NCI-H2029 (cell line): ENCODE measurements around the gene EPHX1.
"Not testable (repeated sequence)": the region's sequence is repeated elsewhere in the genome, so short reads cannot be mapped to it uniquely, and the experiment has no call there.

Experiments used
- DNase-seq: peaks from one replicate; lab custom pipeline; 2025; lab: John Stamatoyannopoulos, UW

Gene EPHX1

DNA sequence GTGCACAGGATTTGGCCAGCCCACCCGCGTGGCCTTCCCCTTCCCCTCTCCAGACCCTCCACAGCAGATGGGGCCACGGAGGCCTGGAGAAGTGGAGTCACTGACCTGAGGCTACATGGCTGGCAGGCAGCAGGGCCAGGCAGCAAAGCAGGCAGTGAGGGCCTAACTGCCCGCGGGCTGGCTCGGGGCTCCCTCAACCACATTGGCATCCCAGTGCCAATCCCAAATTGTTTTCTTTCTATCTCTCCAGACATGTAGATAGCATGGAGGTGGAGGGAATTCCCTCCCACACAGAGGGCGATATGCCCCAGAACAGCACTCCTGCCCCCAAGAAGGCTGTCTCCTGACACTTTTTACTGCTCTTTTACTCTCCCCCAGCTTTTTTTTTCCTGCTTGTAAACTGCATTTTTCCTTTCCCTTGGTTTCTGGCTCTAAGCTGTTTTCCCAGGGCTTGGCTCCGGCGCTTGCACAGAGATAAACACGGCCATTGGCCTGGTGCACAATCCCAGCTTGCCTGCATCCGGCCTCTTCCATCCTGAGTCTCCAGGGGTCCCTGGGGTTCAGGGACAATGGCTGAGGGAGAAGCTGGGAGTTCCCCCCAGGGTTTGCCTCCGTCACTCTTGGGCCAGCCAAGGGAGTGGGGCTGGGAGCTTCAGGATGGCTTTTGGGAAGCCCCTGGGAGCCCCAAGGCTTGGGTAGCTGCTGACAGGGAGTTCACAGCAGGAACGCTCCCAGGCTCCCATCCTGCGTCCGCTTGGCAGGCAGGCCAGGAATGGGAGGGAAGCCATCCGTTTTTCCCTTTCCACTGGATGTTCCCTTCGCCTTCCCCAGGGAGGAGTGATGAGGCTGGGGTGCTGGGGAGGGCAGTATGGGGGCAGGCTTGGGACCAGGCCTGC lies 7.0 kb downstream of the EPHX1 start:
- DNase-seq: no peak

DNA sequence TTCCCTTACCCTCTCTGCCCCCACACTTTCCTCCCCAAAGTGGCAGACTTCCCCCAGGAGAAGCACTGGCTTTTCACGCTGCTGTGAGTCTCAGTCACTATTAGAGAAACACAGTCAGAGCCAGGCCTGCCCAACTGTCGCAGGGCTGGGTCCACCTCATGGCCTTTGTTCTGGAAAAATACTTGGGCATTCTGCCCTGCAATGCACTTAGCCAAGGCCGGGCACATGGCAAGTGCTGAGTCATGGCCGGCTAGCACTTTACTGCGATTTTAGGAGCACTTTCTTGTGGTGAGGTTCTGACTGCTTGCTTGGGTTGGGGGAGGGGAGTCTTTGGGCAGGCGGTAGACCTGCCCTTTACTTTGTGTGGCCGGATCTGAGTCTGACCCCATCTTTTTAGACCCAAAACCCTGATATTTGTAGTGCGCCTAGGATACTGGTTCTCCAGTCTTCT lies 7.7 kb downstream of the EPHX1 start:
- peak; percentile 52 for DNase-seq

DNA sequence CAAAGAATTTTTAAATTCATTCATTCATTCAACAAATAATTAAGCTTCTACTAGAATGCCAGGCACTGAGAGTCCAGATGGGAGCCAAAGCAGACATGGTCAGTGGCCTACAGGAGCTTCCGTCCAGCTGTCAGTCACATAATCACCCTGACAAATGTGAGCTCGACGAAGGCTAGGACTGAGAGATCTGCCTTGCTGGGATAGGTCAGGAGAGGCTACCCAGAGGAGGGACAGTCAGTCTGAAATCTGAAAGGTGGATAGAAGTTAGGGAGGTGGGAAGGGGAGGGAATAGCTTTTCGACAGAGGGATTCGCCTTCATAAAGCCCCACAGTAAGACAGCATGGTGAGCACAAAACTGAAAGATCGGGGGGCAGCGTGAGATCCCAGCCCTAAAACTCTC lies 8.3 kb downstream of the EPHX1 start:
- no peak for DNase-seq

DNA sequence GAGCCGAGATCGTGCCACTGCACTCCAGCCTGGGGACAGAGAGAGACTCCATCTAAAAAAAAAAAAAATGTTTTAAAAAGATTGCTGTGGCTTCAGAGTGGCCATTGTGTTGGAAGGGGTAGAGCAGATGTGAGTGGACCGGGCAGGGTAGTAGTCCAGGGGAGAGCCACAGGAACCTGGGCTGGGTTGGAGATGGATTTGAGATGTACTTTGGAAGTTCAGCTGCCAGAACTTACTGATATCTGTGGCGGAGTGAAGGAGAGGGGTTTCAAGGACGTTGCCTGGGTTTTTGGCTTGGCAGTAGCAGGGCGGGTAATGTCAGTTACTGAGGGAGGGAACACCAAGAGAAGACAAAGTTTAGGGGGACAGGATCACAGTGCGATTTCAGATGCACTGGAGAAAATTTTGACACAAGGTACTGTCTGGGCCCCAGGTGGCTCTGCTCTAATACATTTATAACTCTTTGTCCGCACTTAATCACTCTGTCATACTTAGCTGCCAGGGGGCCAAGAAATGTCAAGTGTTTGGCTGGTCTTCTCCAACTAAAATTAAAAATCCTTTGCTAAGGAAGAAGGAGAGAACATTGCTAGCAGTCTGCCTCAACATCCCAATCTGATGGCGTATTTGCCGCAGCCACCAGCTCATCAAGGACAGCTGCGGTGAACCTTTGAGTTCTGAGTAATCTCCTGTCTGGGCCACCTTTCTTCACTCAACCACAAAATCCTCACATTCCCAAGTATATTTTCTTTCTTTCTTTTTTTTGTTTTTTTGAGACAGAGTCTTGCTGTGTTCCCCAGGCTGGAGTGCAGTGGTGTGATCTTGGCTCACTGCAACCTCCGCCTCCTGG lies 9.6 kb downstream of the EPHX1 start:
- DNase-seq: no peak

DNA sequence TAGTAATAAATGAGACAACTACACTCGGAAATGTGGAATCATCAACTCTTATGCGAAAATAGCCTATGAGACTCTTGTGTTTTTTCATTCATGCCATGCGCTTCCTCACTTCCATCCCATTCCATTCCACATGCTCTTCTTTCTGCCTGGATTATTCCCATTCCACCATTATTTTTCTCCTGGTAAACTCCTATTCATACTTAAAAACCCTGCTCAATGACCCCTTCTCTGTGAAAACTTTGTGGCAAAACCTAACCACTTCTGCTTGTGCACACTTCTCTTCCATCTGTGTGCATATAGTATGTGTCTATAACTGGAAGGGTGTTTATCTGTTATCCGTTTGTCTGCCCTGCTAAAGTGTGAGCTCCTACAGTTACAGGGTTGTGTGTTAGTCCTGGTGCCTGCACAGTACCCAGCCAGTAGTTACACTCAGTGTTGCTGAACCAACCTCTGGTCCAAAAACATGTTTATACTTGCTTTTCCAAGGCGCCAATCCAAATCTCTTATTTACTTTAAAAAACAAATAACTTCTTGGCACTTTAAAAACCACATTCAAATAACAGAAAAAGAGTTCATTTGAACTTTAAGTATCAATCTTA lies 10.7 kb downstream of the EPHX1 start:
- DNase-seq: no peak

DNA sequence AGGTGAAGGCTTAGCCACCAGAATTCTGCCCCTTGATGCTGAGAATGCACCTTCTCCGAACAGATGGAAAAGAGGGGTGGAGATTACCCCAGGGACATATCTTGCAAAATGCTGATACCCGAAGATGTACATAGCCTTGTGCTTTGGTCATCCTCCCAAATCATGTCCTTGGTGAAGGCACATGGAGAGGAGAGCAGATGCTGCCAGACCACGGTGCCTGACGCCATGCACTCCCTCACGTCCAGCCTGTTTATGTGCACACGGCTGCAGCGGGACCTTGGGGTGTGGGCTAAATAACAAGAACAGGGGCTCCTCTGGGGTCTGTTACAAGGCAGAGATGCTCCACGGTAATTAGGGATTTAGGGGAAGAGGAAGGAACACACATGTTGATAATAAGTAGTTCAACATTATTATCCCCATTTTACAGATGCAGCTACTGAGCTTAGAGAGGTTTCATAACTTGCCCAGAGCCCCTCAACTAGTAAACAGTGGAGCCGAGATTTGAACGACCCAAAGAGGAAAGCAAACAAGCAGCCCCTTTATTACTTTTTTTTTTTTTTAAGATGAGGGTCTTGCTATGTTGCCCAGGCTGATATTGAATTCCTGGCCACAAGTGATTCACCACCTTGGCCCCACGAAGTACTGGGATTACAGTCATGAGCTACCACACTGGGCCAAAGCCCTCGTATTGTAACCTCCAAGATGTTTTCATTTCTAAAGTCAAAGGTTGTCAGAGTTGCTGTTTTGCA lies 12.9 kb downstream of the EPHX1 start:
- no peak for DNase-seq

DNA sequence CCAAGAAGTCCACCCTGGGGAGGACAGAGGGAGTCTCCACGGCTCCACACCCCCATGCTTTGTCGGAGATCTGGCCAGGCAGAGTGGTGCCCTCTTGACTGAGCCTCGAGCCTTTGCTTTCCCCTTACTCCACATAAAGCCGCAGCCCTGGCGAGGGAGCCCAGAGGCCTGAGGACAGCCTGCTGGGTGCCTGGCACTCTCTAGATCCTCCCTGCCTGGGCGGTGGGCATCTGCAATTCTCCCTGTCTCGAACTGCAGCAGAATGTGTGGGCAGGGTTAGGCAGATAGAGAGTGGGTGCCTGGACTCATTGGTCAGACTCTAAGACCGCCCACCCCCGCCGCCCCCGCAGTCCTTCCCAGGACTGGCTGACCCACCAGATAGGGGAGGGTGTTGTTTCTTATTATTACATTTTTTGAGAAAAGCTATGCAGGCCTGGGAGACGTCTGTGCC lies 13.9 kb downstream of the EPHX1 start:
- DNase-seq: no peak

DNA sequence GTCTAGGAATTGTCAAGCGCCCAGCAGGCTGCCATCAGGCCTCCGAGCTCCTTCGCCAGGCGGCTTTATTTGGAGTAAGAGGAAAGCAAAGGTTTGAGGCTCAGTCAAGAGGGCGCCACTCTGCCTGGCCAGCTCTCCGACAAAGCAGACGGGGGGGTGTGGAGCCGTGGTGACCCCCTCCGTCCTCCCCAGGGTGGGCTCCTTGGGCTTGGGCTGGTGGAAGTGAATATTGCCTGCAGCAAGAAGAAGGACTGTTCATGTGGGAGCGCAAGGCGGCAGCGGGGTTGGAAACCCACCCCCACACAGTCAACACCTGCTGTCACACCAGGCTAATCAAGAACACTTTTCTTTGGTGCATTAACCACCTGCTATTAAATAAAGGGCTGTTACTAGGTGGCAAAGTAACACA lies 14.6 kb downstream of the EPHX1 start:
- peak; percentile 61 for DNase-seq

DNA sequence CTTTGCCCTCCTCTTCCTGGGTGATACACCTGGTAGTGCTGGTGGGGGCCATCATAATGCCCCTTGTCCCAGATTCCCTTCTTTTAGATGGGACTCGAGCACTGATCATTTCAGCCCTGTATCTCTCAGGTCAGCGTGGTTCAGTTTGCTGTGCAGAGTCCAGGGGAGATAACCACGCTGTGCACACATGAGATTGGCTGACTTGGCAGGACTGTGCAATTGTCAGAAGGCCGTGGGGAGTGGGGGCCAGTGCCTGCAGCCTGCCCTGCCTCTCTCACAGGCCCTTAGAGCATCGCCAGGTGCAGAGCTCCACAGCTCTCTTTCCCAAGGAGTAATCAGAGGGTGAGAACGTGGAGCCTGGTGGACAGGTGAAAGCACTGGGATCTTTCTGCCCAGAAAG lies 15.2 kb downstream of the EPHX1 start:
- DNase-seq: peak; percentile 63

DNA sequence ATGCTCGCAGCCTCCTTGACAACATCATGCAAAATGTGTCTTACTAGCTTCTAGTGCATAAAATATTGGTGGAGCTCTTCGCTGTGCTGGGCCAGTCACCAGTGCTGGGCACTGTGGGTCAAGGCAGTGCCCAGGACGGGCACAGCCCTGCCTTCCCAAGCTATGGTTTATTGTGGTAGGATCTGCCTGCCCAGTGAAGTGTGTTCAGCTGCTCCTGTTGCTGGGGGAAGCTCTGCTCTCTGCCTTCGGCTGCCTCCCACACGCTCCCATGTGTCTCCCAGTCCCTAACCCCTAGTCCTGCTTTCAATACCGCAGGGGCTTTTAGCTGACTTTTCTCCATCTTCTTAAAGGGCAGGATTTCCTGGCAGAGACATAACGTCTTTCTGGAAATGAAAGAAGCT lies 15.7 kb downstream of the EPHX1 start:
- no peak for DNase-seq

DNA sequence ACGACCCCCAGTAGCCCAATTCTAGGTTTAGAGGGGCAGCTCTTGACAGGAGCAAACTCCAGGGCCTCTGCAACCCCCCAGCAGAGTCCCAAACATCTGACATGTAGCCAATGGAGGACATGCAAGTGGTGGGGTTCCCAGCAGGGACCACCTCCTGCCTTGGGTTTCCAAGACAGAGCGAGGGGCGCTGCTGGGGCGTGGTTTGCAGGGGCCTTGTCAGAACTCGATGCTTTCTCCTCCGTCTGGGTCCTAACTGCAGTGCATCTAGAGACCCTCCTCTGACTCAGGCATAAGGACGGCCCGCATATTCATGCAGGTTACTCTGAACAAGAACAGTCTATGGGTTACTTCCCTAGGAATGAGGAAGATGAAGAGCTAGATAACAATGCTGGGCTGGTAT lies 17.2 kb downstream of the EPHX1 start:
- no peak for DNase-seq

DNA sequence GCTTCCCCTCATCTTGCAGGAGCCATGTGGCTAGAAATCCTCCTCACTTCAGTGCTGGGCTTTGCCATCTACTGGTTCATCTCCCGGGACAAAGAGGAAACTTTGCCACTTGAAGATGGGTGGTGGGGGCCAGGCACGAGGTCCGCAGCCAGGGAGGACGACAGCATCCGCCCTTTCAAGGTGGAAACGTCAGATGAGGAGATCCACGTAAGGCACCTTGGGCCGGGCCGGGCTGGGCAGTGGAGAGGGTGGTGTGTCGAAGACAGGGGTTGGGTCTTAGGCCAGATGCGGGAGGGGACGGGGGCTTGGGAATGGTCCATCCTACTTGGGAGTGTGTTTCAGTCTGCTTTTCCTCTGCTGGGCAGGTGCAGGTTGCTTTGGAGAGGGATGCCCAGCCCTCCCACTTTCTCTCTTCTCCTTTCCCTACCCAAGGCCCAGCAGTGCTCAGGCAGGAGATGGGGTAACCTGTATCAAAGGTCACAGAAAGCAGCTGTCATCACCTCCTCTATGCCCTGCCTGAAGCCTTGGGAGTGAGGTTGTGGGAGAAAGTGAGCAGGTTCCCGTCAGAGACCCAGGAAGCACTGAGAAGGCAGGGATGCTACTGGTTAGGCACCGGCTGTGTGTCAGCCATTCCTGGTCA lies 18.9 kb downstream of the EPHX1 start:
- DNase-seq: no peak

DNA sequence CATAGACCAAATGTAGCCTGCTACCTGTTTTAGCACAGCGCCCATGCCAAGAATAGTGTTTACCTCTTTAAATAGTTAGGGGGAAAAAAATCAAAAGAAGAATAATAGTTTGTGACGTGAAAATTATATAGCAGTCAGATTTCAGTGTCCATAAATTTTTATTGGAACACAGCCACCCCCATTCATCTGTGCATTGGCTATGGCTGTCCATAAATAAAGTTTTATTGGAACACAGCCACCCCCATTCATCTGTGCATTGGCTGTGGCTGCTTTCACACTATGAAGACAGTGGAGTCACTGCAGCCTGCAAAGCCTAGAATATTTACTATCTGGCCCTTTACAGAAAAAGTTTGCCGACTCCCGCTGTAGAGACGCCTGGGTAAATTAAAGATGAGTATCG lies 20.9 kb downstream of the EPHX1 start:
- DNase-seq: no peak

DNA sequence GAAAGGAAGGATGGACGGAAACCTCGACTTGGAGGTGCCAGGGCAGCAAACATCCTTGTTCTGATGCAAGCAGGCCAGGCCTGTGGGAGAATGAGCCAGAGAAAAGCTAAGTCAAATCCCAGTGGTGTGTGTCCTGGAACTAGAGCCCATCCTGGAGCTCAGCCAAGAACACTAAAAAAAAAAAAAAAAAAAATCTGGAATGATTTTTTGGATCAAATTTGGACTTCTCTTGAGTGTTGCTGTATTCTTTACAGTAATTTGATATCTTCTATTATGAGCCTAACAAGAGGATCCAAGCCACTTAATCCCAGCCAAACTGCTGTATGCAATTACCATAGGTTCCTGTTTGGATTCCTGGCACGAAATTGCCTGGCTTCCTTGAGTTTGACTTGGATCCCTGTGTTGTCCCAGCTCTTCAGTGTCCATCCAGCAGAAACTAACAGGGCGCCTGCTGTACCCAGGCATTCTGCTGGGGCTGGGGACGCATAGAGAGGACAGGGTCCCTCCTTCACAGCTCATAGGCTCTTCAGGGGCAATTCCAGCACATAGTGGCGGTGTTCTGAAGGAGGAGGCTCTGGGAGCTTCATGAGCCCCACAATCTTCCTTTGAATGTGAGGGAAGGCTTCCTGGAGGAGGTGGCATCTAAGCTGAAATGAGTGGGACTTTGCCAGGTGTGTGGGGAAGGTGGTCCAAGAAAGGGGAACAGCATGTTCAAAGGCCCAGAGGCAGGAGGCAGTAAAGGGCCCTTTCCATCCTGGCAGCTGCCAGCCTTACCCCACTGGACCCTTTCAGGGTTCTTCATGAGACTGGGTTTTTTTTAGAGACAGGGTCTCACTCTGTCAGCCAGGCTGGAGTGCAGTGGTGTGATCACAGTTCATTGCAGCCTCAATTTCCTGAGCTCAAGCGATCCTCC lies 24.7 kb downstream of the EPHX1 start:
- peak; percentile 85 for DNase-seq

DNA sequence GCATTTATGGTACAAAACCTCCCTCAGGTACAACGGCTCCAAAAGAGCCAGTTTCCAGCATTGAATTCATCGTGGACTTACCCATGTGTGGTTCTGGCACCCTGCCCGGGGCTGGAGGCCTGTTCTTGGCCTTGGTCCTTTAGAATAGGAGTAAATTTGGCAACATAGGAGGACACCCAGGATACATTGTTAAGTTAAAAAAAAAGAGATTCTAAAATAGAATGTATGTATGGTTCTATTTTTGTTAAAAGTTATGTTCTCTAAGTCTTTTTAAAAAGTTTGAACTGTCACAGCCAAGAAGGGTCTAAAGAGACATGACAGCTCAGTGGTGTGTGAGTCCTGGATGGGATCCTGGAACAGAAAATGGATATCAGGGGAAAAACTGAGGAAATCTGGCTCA lies 25.9 kb downstream of the EPHX1 start:
- peak; percentile 17 for DNase-seq

DNA sequence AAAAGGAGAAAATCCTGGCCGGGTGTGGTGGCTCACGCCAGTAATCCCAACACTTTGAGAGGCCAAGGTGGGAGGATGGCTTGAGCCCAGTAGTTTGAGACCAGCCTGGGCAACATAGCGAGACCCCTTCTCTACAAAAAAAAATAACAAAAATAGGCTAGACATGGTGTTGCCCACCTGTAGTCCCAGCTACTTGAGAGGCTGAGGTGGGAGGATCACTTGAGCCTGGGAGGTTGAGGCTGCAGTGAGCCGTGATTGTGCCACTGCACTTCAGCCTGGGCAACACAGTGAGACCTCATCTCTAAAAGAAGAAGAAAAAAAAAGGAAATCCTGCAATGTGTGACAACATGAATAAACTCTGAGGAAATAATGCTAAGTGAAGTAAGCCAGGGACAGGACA lies 26.4 kb downstream of the EPHX1 start:
- DNase-seq: not testable (repeated sequence)

DNA sequence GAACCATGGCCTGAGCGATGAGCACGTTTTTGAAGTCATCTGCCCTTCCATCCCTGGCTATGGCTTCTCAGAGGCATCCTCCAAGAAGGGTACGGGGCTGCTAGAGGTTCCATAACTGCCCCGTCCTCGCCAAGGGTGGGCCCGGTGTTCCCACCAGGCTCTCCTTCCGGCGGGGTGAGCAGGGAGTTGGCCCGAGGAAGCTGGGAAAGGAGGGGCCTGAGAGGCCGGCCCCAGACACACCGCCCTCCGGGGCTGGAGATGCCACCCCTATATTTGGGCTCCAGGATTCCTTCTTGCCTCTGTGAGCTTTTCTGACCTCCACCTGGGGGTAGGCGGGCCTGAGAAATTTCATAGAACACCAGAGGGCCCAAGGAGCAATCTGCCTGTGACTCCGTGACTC lies 28.9 kb downstream of the EPHX1 start:
- DNase-seq: no peak

DNA sequence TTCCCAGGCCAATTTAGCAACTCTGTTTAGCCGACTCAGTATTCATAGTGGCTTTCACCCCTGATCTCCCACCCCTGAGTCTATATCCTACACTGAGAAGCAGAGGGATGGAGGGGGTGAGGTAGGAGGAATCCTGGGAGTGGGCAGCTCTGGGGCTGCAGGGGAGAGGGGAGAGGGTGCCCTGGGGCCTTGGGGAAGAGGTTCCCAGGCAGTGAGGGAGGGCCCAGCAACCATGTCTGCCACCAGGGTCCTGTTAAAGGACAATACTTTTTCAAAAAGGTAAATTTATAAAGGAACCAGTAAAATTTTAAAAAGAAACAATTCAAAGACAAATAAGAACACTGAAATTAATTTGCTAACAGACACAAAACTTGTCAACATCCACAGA lies 30.3 kb downstream of the EPHX1 start:
- no peak for DNase-seq

DNA sequence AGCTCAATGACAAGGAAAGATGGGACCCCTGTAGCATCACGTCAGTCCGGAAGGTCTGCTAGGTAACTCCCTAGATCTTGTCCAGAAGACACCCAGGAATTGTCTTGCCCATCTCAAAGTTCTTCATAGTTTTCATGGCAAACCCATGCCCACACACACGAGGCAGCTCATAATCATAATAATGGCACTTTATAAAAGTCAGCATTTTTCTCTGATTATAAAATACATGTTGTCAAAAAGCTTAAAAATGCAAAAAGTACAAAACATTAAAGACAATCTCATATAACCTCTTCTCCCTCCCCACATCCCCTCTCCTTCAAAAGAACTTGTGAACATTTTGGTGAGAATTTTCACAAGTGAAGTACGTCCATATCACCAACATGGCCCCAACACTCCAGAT lies 30.8 kb downstream of the EPHX1 start:
- DNase-seq: no peak

DNA sequence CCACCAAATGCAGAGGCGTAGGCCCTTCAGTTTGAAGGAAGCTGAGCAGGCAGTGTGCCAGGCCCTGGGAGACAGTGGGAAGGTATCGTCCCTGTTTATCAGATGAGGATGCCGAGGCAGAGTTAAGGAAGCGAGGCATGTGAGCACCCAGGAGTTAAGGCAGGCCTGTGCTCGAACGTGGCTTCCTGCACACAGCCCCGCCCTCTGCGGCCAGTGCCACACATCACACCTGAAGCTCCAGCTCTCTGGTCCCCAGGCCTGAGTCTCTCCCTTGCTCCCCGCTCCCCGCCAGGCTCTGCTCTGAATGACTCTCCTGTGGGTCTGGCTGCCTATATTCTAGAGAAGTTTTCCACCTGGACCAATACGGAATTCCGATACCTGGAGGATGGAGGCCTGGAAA lies 32.1 kb downstream of the EPHX1 start:
- DNase-seq: no peak
